Measurements from ENCODE around the gene SH2B2. TPM values are rescaled to one million over a fixed set of nuclear protein-coding genes. Genes with fewer than 3 reads are reported as not detected.

Gene SH2B2
- total and polyA plus RNA-seq, 2 donors (not counting 3 experiments of a cell fraction or from before 2014, with no cell fraction given): 0.69 to 0.73 TPM

DNA sequence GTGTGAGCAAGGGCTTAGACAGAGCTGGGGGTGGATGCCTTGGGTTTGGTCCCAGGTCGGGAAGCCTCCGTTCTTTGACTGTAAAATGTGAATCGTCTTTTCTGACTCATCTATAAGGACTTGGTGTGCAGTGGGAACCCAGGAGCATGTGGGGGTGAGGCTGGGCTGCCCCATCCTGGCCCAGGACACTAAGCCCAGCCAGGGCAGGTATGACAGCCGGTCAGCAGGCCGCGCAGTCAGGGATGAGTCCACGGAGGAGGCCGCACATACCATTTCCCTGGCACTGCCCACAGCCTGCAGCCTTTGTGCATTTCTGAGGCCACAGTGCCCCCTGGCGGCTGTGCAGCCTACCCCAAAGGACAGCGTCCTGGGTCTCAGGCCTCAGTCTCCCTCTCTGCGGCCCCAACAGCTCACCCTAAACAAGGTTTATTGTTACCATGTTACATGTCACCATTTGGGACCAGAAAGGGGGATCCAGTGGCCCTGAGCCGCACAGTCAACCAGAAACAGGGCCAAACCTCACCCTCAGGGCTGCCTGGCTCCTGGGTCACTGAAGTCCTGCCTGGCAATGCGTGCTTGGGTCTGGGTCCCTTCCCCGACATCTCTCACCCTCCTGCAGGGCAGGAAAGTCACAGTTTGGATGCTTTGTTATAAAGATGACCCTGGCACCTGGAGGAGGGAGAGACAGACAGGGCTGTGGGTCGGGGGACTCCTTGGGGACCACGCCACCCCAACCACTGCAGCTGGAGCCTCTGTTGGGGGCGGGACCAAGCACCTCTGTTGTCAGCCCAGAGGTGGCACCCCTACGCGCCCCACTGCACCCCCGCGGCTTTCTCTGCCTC lies 14.4 kb upstream of the SH2B2 start:
- POLR2A ChIA-PET: no interaction called here
- no peaks in the 10 kb centered on the region for H3K27me3 ChIP-seq (ENCODE audit: control insufficient read depth in 2 of 2, insufficient read depth in 2 of 2, low read length in 2 of 2)
- no peaks in the 10 kb centered on the region for H3K36me3 ChIP-seq (ENCODE audit: control insufficient read depth in 2 of 2, extremely low read depth in 1 of 2, insufficient read depth in 2 of 2, low read length in 2 of 2)
- FAIRE-seq: peak; percentile 74
- H3K4me1 ChIP-seq (ENCODE audit: control insufficient read depth, extremely low read depth, insufficient read depth, low read length): no peaks in the 10 kb centered on the region
- intact Hi-C loops (cut with micrococcal nuclease) (loop anchor here (1.0 kb wide), 3 partner anchors 584 to 729 kb away; no protein-coding TSS in a partner anchor), dilution Hi-C loops (cut with MboI; ENCODE audit: extremely low pct_ligation_motif_present, low sequenced_read_pairs) (no loop called here)
- no peaks in the 10 kb centered on the region for H3K79me2 ChIP-seq (ENCODE audit: control insufficient read depth, insufficient read depth, low read length)
- no peaks in the 10 kb centered on the region for H3K9me3 ChIP-seq (replicated peaks; ENCODE audit: control insufficient read depth, insufficient read depth, low read length)
- H4K20me1 ChIP-seq (replicated peaks; ENCODE audit: control insufficient read depth, extremely low read depth, insufficient read depth, low read length): no peaks in the 10 kb centered on the region
- BruUV-seq (replicated peaks): no TSS peak
- H3K4me2 ChIP-seq (ENCODE audit: insufficient read depth, low read length): no peak overlapping the region
- TF ChIP-seq MYC (IDR thresholded peaks at IDR 0.05; ENCODE audit: low read depth, low read length) (no peak), POLR2AphosphoS5 (IDR thresholded peaks at IDR 0.05; ENCODE audit: insufficient read depth, low read depth, low read length) (no peak)
- TF ChIP-seq, protein P1, sequence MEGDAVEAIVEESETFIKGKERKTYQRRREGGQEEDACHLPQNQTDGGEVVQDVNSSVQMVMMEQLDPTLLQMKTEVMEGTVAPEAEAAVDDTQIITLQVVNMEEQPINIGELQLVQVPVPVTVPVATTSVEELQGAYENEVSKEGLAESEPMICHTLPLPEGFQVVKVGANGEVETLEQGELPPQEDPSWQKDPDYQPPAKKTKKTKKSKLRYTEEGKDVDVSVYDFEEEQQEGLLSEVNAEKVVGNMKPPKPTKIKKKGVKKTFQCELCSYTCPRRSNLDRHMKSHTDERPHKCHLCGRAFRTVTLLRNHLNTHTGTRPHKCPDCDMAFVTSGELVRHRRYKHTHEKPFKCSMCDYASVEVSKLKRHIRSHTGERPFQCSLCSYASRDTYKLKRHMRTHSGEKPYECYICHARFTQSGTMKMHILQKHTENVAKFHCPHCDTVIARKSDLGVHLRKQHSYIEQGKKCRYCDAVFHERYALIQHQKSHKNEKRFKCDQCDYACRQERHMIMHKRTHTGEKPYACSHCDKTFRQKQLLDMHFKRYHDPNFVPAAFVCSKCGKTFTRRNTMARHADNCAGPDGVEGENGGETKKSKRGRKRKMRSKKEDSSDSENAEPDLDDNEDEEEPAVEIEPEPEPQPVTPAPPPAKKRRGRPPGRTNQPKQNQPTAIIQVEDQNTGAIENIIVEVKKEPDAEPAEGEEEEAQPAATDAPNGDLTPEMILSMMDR (IDR thresholded peaks at IDR 0.05; ENCODE audit: extremely low read depth in 1 of 2, insufficient read depth in 1 of 2, low read depth in 1 of 2, low read length in 2 of 2): peak; percentile 89 to 92
- no peak overlapping the region for H3K9ac ChIP-seq (replicated peaks; ENCODE audit: extremely low read depth, insufficient read depth, low read length)
- H2AFZ ChIP-seq (ENCODE audit: low read depth, low read length): no peak overlapping the region
- no peak overlapping the region for H3K27ac ChIP-seq (ENCODE audit: insufficient read depth, low read depth, low read length)
- DNase-seq (ENCODE audit: low read depth, low spot score): peak; percentile 56
- H3K4me3 ChIP-seq (replicated peaks in 1 of 3; ENCODE audit: insufficient read depth in 1 of 3, low read depth in 1 of 3, low read length in 3 of 3): no peak overlapping the region
- CTCF ChIA-PET: interaction anchor here (0.6 to 7.3 kb wide), 14 partner anchors 15 to 737 kb away, joined by 3 to 140 read pairs (median 3); no protein-coding TSS in a partner anchor
- H3K9me1 ChIP-seq (replicated peaks; ENCODE audit: control insufficient read depth, extremely low read depth, insufficient read depth, low read length): no peaks in the 10 kb centered on the region

All from endothelial cell of umbilical vein (primary cell).